M059J (cell line): ENCODE measurements around the gene MIA2. TPM values are rescaled to one million over a fixed set of nuclear protein-coding genes. Genes with fewer than 3 reads are reported as not detected.
"Not testable (repeated sequence)": the region's sequence is repeated elsewhere in the genome, so short reads cannot be mapped to it uniquely, and the experiment has no call there.

Source experiments
- DNase-seq: peaks from one replicate; pipeline ENCODE4 v3.0.0-alpha.2; 2012; ENCODE audit warnings: low read depth
- total RNA-seq: library from RNA; depleted of rRNA; stranded (reverse); fragments of >200 nt; shearing (Covaris generic); gene quantifications from 2 replicates; pipeline ENCODE4 v1.2.3, GENCODE V29; 2014

Gene MIA2
- total RNA-seq, 1 experiment from 2014 or later: 20.1 TPM

DNA sequence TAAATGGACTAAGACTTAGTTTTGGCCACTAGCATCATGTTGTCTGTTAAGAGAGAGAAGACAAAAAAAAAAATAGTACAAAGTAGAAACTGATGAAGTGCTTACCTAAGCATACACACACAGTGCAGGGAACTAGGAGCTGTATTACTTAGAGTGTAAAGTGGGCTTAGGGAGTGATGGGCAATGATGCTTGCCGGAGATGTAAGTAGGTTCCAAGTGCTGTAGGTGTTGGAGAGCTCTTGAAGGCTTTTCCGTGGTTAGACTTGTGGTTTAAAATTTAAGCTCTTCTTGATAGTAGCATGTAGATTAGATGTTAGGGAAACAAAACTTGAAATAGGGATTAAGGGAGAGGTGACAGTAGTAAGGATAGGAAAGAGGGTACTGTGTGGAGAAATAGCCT is 34.7 kb downstream of the MIA2 start:
- peak; percentile 22 for DNase-seq

DNA sequence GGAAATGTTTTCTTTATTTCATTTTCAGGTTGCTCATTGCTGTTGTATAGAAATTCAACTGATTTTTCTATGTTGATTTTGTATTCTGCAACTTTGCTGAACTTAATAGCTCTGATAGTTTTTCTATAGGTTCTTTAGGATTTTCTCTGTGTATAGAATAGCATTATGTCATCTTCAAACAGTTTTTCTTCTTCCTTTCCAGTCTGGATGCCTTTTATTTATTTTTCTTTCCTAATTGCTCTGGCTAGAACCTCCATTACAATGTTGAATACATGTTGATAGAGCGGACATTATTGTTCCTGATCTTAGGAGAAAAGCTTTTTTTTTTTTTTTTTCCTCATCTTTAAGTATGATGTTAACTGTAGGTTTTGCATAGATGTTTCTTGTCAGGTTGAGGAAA is 39.2 kb downstream of the MIA2 start:
- no peak for DNase-seq

DNA sequence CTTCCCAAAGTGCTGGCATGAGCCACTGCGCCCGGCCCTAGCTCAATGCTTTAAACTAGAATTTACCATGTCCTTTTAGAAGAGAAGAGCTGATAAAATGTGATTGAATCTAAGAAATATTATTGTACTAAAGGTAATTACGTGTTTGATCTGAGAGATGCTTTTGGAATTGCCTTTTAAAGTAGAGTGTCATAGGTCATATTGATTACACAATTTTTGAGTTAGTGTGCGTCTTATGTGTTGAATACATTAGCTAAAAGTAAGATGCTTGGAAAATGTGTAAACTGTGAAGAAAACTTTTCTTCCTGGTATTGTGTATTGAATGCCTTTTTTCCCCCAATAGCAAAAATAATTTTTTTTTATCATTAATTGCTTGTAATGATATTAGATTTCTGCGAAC is 41.7 kb downstream of the MIA2 start:
- no peak for DNase-seq

DNA sequence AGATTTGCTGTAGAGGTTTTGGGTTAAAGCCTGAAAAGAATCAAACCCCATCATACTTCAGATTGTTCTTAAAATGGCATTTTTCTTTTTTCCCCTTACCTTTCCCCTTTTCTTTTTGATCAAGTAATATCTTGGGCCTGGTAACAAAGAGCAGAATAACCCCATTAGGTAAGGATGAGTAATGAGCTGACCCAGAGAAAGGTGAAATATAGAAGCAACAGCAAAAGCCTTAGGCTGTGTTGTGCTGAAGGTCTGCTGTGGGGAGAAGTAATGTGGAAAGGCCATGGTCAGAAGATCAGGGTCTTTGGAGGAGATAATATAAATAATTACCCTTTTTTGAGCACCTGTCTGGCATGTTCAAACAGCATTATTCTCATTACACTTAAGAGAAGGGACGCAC is 42.3 kb downstream of the MIA2 start:
- DNase-seq: peak; percentile 6

GRCh38 chr14:39276579-39277114 is 42.9 kb downstream of the MIA2 start:
- DNase-seq: no peak

DNA sequence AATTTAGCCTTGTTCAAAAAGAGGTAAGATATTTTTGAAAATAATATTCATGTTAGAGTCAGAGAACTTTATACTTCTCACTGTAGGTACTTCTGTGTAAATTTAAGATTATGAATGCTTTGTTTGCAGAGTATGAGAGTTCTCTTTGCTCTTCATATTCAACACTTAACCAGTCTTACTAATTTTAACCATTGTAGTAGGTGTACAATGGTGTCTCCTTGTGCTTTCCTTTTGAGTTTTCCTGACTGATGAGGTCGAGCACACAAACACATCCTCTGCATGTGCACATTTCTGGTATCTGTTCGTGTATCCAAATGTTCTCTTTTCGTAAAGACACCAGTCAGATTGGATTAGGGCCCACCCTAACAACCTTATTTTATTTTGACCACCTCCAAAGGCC is 45.8 kb downstream of the MIA2 start:
- DNase-seq: no peak

- not testable (repeated sequence) for DNase-seq
Measured at GRCh38 chr14:39280678-39281077, 47.0 kb downstream of the MIA2 start.

DNA sequence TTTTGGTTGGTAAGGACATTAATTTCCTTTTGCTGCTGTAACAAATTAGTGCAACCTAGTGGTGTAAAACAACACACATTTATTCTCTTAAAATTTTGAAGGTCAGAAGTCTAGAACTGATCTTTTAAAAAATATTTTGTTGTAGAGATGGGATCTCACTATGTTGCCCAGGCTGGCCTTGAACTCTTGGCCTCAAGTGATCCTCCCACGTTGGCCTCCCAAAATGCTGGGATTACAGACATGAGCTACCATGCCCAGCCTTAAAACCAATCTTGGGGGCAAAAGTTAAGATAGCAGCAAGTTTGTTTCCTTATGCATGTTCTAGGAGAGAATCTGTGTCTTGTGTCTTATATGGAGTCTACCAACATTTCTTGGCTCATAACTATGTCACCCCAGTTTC is 55.8 kb downstream of the MIA2 start:
- DNase-seq: no peak

GRCh38 chr14:39291701-39292100 is 58.0 kb downstream of the MIA2 start:
- DNase-seq: no peak

GRCh38 chr14:39293629-39294028 is 59.9 kb downstream of the MIA2 start:
- no peak for DNase-seq

- not testable (repeated sequence) for DNase-seq
Measured at GRCh38 chr14:39300389-39300788, 66.7 kb downstream of the MIA2 start.

- DNase-seq: peak; percentile 2
Measured at GRCh38 chr14:39302124-39302810, 68.6 kb downstream of the MIA2 start.

DNA sequence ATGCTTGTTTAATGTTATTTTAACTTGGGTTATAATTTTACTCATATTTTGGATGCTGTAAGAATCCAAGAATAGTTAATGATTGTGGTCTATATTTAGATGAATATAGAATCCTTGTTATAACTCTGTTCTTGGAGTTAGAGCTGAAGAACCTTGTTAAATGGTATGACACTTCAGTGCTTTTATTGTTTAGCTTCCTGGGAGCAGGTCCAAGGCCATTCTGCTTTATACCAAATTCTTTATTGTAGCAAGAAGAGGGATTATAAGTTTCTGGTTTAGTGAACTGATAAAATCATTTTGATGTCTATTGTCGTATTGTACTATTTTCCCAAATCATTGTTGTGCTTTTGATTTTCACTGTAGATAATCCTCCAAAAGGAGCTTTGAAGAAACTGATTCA is 69.4 kb downstream of the MIA2 start:
- DNase-seq: no peak

GRCh38 chr14:39307815-39308214 is 74.1 kb downstream of the MIA2 start:
- DNase-seq: no peak

- DNase-seq: no peak
Measured at GRCh38 chr14:39310051-39310450, 76.3 kb downstream of the MIA2 start.

GRCh38 chr14:39315859-39316444 is 82.2 kb downstream of the MIA2 start:
- no peak for DNase-seq

DNA sequence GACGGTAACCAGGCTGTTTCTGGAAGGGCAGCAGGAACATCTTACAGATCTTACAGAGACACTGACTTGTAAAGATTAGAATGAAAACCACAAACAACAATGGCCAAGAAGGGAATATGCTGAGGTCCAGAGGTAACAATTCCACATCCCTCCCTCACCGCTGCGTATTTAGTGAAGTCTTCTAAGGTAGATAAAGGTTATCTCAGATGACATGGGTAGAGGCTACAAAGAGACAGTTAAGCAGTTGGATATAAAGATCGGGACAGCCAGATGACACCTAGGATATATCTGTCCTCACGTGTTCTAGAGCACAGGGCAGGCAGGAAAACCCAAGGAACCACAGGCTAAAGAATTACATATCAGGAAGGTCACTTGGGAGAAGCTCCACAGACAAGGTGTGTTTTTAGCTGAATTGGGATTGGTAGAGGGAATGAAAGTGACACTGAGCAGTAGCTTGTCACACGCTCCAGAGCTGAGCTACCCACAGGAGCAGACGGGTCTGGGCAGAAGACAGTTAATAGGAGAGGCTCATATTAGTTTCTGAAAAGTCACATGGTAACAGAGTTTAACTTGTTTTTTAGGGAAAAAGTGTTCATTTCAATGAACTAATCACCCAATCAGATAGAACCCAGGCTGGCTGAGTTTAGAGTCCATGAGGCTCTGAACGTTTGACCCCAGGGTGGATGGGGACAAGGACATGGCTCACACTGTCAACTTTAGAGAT is 83.3 kb downstream of the MIA2 start:
- no peak for DNase-seq

DNA sequence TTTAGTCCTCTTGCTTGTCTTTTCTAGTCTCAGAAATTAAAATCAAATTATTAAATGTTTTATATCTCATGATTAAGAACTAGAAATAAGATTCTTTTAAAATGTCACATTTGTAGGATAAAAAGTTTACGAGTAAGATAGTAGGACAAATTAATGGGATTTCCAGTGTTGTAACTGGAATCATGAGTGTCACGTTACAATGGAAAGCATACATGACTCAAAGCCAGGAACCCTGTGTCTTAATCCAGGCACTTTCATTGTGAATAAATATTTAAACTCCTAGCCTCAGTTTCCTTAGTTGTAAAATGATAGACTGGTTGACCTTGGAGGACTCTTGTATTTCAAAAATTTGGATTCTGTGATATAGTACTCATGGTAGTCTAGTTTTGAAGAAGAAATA is 84.9 kb downstream of the MIA2 start:
- DNase-seq: peak; percentile 4

- no peak for DNase-seq
Measured at GRCh38 chr14:39319381-39319780, 85.7 kb downstream of the MIA2 start.

- no peak for DNase-seq
Measured at GRCh38 chr14:39320318-39320717, 86.6 kb downstream of the MIA2 start.

- DNase-seq: peak; percentile 35
Measured at GRCh38 chr14:39322807-39323206, 89.1 kb downstream of the MIA2 start.

- DNase-seq: no peak
Measured at GRCh38 chr14:39324097-39324496, 90.4 kb downstream of the MIA2 start.

GRCh38 chr14:39339003-39339402 is 105.3 kb downstream of the MIA2 start:
- DNase-seq: no peak
